Large intestine (tissue), 3 donors: ENCODE data around the gene FNIP2. TPM values are rescaled to one million over a fixed set of nuclear protein-coding genes. Genes with fewer than 3 reads are reported as not detected.
A peak's percentile ranks its signal among the peaks of the same experiment; 100 is the strongest.

ENCODE experiments used
- DNase-seq, 2 donors: peaks; one replicate each; pipeline versions ENCODE4 v3.0.0 to v3.0.0-alpha.2; 2013
- H3K27ac ChIP-seq: one replicate; pipeline ENCODE4 v1.5.1; 2013; ENCODE audit warnings: low read length
- H3K27me3 ChIP-seq: 2 replicates; pipeline ENCODE4 v1.6.1; 2013; ENCODE audit warnings: low read length; ENCODE audit not compliant: control insufficient read depth, insufficient read depth
- H3K36me3 ChIP-seq: 2 replicates; pipeline ENCODE4 v1.6.1; 2013; ENCODE audit warnings: low read length; ENCODE audit not compliant: control insufficient read depth, insufficient read depth
- H3K4me1 ChIP-seq: one replicate; pipeline ENCODE4 v1.6.1; 2013; ENCODE audit warnings: low read length; ENCODE audit not compliant: control insufficient read depth, insufficient read depth
- H3K4me3 ChIP-seq: one replicate; pipeline ENCODE4 v1.5.1; 2013; ENCODE audit warnings: low read length
- H3K9me3 ChIP-seq: one replicate; pipeline ENCODE4 v1.6.1; 2013; ENCODE audit warnings: mild to moderate bottlenecking, low read depth, low read length, moderate library complexity; ENCODE audit not compliant: control insufficient read depth
- WGBS: methylation state at CpG from one replicate; pipeline ENCODE4 v1.1.5; 2013; ENCODE audit warnings: low lambda C conversion rate; ENCODE audit not compliant: insufficient coverage; 5-methylcytosine and 5-hydroxymethylcytosine counted together
- polyA plus RNA-seq: library from polyadenylated mRNA; unstranded; fragments of 120-200 nt; gene quantifications from one replicate; pipeline ENCODE4 v1.2.1, GENCODE V29; 2013

The FNIP2 gene
- polyA plus RNA-seq, 1 donor, result 28.1 TPM

DNA sequence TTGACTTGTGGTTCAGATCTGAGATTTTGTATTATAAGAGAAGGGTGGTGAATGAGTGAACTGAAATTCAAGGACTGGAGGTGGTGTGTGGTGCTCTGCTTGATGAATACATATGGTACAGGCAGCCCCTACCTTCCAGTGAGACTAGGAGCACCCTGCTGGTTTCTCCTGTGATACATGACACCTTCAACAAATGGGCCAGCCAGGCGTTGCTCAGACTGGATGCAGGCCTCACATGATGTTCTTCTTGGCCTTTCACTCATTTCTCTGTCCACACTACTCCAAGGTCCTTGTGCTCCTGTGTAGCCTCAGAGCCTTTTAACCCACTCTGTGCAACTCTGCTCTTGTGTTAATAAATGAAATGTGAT, 67.2 kb downstream of the FNIP2 start:
- WGBS, result no CpG with 5 or more reads among the region's 1 CpG
- no peaks in the 10 kb centered on the region for H3K27me3 ChIP-seq
- no peak overlapping the region for H3K27ac ChIP-seq
- no peaks in the 10 kb centered on the region for H3K9me3 ChIP-seq
- H3K4me3 ChIP-seq, result no peak overlapping the region
- no peak for DNase-seq
- H3K36me3 ChIP-seq, result peaks cover 27% of the 10 kb centered on the region
- H3K4me1 ChIP-seq, result peaks cover 10% of the 10 kb centered on the region

DNA sequence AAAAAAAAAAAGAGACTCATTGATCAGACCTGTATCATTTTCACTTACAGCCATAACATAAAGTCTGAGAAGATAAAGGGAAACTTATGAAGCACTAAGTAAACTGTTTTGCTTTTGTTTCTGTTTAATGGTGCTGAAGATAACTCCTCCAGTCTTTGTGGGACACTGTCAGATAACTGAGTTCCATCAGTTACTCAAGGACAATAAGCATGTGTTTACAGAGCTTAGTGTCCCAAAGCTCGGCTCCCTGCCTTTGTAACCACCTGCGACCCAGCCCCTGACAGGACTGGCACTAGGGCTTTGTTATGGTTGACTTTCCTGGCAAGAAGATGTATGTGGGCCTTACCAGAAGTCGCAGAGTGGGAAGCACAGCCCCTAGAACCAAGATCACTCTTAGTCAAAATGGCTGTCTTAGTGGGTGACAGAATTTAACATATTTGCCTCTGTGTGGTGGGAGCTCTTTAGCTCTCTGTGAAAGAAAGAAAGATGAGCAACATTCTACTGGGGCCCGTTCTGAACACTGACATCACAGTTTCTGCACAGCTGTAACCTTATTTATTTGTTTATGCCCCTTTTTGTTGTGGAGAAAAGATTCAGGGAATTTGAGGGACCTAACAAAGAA, 68.1 kb downstream of the FNIP2 start:
- peak in 1 of 2 donors; percentile 38 for DNase-seq
- peaks cover 10% of the 10 kb centered on the region for H3K4me1 ChIP-seq
- H3K27ac ChIP-seq, result peak overlapping the region; percentile 42
- H3K9me3 ChIP-seq, result no peaks in the 10 kb centered on the region
- 67% methylated on average over 1 of the region's 4 CpGs for WGBS
- no peaks in the 10 kb centered on the region for H3K27me3 ChIP-seq
- H3K36me3 ChIP-seq, result peaks cover 28% of the 10 kb centered on the region
- H3K4me3 ChIP-seq, result no peak overlapping the region

DNA sequence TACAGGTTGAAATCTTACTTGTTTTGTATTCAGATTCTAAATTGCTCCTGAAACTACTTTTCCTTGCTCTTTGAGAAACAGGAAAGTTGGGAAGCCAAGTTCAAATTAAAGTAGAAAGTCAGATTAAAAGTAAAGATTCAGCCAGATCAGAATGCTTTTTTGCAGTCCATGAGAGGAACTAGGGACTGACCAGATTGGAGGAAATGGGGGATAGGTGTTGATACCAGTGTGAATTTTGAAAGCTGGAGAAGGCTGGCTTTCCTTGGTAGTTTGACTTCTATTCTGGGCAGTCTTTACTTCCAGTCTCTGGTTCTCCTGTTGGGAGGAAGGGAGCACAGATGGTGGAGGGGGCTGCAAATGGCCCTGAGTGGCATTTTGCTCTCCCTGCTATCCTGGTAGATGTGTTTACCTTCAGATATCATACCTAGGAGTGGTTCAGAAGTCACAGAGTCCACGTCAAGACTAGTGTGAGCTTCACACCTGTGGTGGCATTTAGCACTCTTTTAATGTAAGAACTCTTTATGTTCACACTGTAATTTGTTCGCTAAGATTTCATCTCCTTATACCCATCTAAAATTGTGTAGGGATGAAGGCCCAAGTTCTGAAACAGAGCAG, 68.8 kb downstream of the FNIP2 start:
- Histone ChIP-seq H3K27ac (peak overlapping the region; percentile 52), H3K4me1 (peaks cover 10% of the 10 kb centered on the region), H3K27me3 (no peaks in the 10 kb centered on the region), H3K4me3 (no peak overlapping the region), H3K36me3 (peaks cover 26% of the 10 kb centered on the region), H3K9me3 (no peaks in the 10 kb centered on the region)
- peak; percentile 45 to 80 for DNase-seq
- 17% methylated on average over 1 of the region's 2 CpGs for WGBS

DNA sequence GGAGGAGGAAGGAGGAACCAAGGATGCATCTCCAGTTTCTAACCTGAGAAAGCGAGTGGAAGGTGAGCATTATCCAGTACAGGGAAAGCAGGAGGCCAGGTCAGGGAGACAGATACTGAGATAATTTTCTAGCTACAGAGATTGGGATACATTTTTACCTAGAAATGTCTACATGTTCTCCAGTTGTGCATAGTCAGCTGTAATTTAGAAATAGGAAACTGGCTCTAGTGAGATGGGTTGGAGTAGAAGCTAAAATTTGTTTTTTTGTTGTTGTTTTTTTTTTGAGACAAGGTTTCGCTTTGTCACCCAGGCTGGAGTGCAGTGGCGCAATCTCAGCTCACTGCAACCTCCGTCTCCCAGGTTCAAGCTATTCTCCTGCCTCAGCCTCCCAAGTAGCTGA, 71.3 kb downstream of the FNIP2 start:
- H3K9me3 ChIP-seq, result no peaks in the 10 kb centered on the region
- H3K4me1 ChIP-seq, result peaks cover 10% of the 10 kb centered on the region
- no peak overlapping the region for H3K27ac ChIP-seq
- peaks cover 28% of the 10 kb centered on the region for H3K36me3 ChIP-seq
- H3K27me3 ChIP-seq, result no peaks in the 10 kb centered on the region
- no peak for DNase-seq
- WGBS, result no CpG with 5 or more reads among the region's 4 CpGs
- no peak overlapping the region for H3K4me3 ChIP-seq

DNA sequence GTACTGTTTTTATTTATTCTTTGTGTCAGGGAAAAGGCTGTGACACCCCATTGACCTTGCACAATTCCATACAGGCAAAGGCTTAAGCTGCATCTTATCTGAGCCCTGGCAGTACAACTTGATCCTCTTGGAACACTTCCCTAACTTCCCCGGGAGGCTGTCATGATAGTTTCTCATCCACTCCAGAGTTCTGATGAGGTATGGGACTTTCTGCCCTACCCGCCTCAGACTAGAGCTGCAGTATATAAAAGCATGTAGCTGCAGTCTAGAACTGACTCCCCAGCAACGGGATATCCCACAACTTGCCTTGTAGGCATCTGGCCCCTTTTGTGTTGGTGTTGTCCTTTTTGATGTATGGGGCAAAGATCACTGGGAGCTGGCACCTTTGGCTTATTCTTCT, 72.7 kb downstream of the FNIP2 start:
- peaks cover 10% of the 10 kb centered on the region for H3K4me1 ChIP-seq
- WGBS, result no CpG with 5 or more reads among the region's 3 CpGs
- no peak overlapping the region for H3K4me3 ChIP-seq
- no peak for DNase-seq
- no peak overlapping the region for H3K27ac ChIP-seq
- no peaks in the 10 kb centered on the region for H3K27me3 ChIP-seq
- H3K9me3 ChIP-seq, result no peaks in the 10 kb centered on the region
- H3K36me3 ChIP-seq, result peaks cover 22% of the 10 kb centered on the region

DNA sequence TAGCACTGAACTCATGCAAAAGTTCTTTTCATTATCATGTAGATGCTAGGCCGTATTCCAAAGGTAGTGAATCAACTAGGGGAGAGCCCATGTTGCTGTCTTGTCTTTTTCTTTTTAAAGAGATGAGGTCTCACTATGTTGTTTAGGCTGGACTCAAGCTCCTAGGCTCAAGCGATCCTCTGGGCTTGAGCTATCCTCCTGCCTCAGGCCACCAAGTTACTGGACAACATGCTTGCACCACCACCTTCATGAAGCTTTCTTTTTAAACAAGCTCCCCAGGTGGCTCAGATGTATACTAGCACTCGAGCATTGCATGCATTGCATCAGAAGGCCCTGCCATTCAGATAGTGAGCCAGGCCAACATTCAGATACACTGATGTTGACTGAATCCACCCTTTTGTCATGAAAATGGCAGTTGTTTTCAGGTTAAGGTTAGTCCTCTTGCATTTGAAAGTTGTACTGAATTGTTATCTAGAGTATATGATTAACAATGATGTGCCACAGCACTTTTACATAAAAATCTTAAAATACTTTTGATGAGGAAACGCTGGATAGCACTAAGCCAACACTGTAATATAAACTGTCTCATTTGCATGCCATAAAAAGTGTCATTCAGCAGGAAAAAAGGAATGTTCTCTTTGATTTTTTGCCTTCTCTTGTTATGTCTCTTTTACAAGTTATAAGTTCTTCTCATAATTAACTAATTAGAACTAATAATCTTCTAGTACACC, 76.7 kb downstream of the FNIP2 start:
- Histone ChIP-seq H3K4me1 (no peaks in the 10 kb centered on the region), H3K4me3 (no peak overlapping the region), H3K36me3 (peaks cover 20% of the 10 kb centered on the region), H3K27me3 (no peaks in the 10 kb centered on the region), H3K9me3 (no peaks in the 10 kb centered on the region), H3K27ac (no peak overlapping the region)
- DNase-seq, result no peak
- WGBS, result no CpG with 5 or more reads among the region's 4 CpGs

DNA sequence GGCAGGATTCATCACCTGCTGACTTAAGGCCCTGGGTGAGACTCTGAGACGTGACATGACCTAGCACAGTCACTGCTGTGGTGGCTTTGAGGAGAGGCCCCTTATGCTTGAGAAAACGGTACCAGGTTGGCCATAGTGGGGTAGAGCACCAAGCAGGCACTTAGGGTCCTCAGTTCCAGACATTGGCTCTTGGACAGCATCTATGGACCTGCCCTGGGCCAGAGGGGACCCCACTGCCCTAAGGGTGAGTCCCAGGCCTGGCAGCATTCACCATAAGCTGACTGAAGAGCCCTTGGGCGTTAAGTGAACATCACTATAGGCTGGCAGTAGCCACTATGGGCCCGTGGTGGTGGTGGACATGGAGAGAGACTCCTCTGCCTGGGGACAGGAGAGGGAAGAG, 78.7 kb downstream of the FNIP2 start:
- Histone ChIP-seq H3K4me3 (no peak overlapping the region), H3K36me3 (peaks cover 14% of the 10 kb centered on the region), H3K4me1 (no peaks in the 10 kb centered on the region), H3K9me3 (no peaks in the 10 kb centered on the region), H3K27ac (no peak overlapping the region), H3K27me3 (no peaks in the 10 kb centered on the region)
- WGBS, result no CpG with 5 or more reads among the region's 4 CpGs
- no peak for DNase-seq

DNA sequence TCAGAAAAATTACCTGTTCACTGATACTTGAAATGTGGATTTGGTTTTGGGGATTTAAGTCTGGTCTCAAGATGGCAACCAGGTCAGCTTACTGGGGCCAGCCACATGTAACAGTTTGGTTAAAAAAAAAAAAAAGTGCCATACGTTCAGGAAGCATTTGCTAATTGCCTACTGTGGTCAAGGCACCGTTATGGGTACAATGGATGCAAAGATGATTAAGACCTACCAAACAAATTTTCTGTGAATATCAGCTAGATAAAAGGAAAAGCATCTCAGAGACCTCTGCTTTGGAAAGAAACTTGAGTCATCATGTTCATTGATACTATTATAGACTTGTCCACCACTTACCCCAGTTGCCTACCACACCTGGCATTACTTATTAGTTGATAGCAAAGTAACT, 80.9 kb downstream of the FNIP2 start:
- no peak overlapping the region for H3K27ac ChIP-seq
- H3K4me1 ChIP-seq, result no peaks in the 10 kb centered on the region
- H3K4me3 ChIP-seq, result no peak overlapping the region
- H3K9me3 ChIP-seq, result no peaks in the 10 kb centered on the region
- no CpG with 5 or more reads among the region's 2 CpGs for WGBS
- DNase-seq, result no peak
- H3K36me3 ChIP-seq, result peaks cover 11% of the 10 kb centered on the region
- H3K27me3 ChIP-seq, result no peaks in the 10 kb centered on the region

DNA sequence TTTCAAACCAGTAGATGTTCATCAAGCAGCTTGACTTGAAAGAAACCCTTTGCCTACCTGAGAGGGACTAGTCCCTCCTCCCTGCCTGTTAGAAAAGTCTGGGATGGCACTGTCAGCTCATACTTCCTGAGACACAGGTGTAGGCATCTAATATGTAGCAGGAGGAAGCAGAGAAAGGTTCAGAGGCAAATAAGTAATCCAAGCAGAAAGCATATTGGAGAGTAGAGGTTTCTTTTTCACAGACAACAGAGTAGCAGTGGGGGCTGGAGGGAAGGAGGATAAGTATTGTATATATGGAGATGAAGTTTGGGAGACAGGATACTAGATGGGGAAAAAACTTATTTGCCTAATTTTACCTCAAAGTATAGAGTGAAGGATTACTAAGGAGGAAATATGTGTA, 81.5 kb downstream of the FNIP2 start:
- Histone ChIP-seq H3K4me3 (no peak overlapping the region), H3K27ac (no peak overlapping the region), H3K27me3 (no peaks in the 10 kb centered on the region), H3K36me3 (peaks cover 11% of the 10 kb centered on the region), H3K4me1 (no peaks in the 10 kb centered on the region), H3K9me3 (no peaks in the 10 kb centered on the region)
- DNase-seq, result no peak

DNA sequence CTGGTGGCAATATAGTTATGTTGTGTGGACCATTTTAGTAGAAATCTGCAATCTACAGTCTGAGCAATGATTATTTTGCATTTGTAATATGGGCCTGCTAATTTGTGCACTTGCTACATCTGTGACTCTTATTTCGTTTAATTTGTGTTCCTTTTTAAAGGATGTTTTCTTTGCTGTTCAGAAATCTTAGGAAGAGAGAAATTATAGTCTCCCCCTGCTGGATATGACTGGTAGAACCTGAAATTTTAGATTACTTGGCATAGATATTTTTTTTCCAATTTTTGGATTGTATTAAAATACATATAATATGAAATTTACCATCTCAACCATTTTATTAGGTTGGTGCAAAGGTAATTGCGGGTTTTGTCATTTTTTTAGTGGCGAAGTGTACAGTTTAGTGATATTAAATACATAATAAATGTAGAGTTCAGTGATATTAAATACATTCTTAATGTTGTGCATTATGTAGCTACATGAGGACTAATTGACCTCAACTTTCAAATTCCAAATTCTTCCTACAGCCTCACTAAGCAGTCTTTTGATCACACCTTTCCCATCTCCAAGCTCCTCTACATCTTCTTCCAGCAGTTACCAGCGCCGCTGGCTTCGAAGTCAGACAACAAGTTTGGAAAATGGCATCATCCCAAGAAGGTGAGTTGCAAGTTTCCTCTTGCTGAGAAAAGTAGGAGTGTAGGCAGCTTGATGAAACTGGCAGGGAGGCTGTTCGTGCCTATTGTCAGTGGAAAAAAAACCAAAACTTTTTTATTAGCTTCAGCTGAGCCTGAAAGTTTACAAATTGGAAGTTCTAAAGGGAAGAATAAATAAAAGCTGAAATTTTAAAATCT, 82.2 kb downstream of the FNIP2 start:
- WGBS, result 100% methylated on average over 1 of the region's 7 CpGs
- Histone ChIP-seq H3K27ac (no peak overlapping the region), H3K4me1 (no peaks in the 10 kb centered on the region), H3K4me3 (no peak overlapping the region), H3K36me3 (peaks cover 11% of the 10 kb centered on the region), H3K9me3 (no peaks in the 10 kb centered on the region), H3K27me3 (no peaks in the 10 kb centered on the region)
- peak in 1 of 2 donors; percentile 16 for DNase-seq
